VCaP (cell line): Measurements from ENCODE around the gene MORN1.

Experiments used
- H3K27ac ChIP-seq: fragments of 450-650 bp; 2 replicates; pipeline ENCODE4 v1.5.1; 2017
- CTCF ChIP-seq: fragments of 450-650 bp; conservative IDR thresholded peaks from 2 replicates; pipeline ENCODE4 v1.5.1; 2017; ENCODE audit warnings: mild to moderate bottlenecking, moderate library complexity

Gene MORN1

GRCh38 chr1:2415337-2415736 is 24.0 kb upstream of the MORN1 start:
- H3K27ac ChIP-seq = peak overlapping the region; percentile 99
- no peak for TF ChIP-seq CTCF

- H3K27ac ChIP-seq = peak overlapping the region; percentile 99
- peak; percentile 97 for TF ChIP-seq CTCF
Observed at GRCh38 chr1:2414297-2414958, 23.1 kb upstream of the MORN1 start.

- H3K27ac ChIP-seq = peak overlapping the region; percentile 99
Observed at GRCh38 chr1:2413495-2414296, 22.3 kb upstream of the MORN1 start.

GRCh38 chr1:2412773-2413494 is 21.6 kb upstream of the MORN1 start:
- TF ChIP-seq CTCF = no peak
- peak overlapping the region; percentile 99 for H3K27ac ChIP-seq

More at GRCh38 chr1:2413495-2414296, 22.3 kb upstream of the MORN1 start:
- no peak for TF ChIP-seq CTCF

GRCh38 chr1:2412395-2412772 is 21.0 kb upstream of the MORN1 start, which contains the start of gene PEX10:
PEX10 (minus strand) TSS chr1:2412564; CDS start chr1:2412502, 62 bp downstream.
- peak within 1 kb of the TSS; percentile 99 for H3K27ac ChIP-seq
- TF ChIP-seq CTCF = no peak

- TF ChIP-seq CTCF = no peak
- peak overlapping the region; percentile 99 for H3K27ac ChIP-seq
Observed at GRCh38 chr1:2411801-2412394, 20.5 kb upstream of the MORN1 start.

- TF ChIP-seq CTCF = no peak
- H3K27ac ChIP-seq = peak overlapping the region; percentile 99
Observed at GRCh38 chr1:2409745-2410144, 18.4 kb upstream of the MORN1 start.
